Skeletal muscle tissue (tissue), 4 donors: ENCODE data around the gene DLK1. TPM values are rescaled to one million over a fixed set of nuclear protein-coding genes. Genes with fewer than 3 reads are reported as not detected.

ENCODE experiments used
- H3K27ac ChIP-seq: one replicate; pipeline ENCODE4 v1.7.0; 2013; ENCODE audit warnings: mild to moderate bottlenecking, low read depth, low read length, inconsistent platforms
- H3K27me3 ChIP-seq, 3 donors: one replicate each; pipeline ENCODE4 v1.7.0; 2013; ENCODE audit warnings: low read length in 3 of 3; ENCODE audit not compliant: control insufficient read depth in 3 of 3, insufficient read depth in 3 of 3
- H3K36me3 ChIP-seq, 3 donors: one replicate each; pipeline ENCODE4 v1.7.0; 2013; ENCODE audit warnings: low read length in 3 of 3; ENCODE audit not compliant: control insufficient read depth in 3 of 3, insufficient read depth in 3 of 3
- H3K4me1 ChIP-seq, 3 donors: one replicate each; pipeline ENCODE4 v1.7.0; 2013; ENCODE audit warnings: low read length in 3 of 3, mild to moderate bottlenecking in 3 of 3; ENCODE audit not compliant: control insufficient read depth in 3 of 3, insufficient read depth in 3 of 3
- H3K4me3 ChIP-seq, 3 donors: one replicate each; pipeline ENCODE4 v1.7.0; 2013; ENCODE audit warnings: low read length in 3 of 3
- H3K9ac ChIP-seq, 3 donors: one replicate each; pipeline ENCODE4 v1.7.0; 2013; ENCODE audit warnings: low read length in 3 of 3, mild to moderate bottlenecking in 3 of 3, moderate library complexity in 2 of 3, low read depth in 1 of 3
- H3K9me3 ChIP-seq, 3 donors: one replicate each; pipeline ENCODE4 v1.7.0; 2013; ENCODE audit warnings: low read length in 3 of 3; ENCODE audit not compliant: control insufficient read depth in 3 of 3
- total RNA-seq: library from RNA; depleted of rRNA; stranded (reverse); fragments of >200 nt; gene quantifications from one replicate; pipeline ENCODE4 v1.2.3, GENCODE V29; 2014
- donor health status: Osteomylitis.

DLK1 gene
- total RNA-seq, 1 donor from 2014 or later, result 283 TPM

GRCh38 chr14:100702590-100702989 lies 24.1 kb upstream of the DLK1 start:
- H3K36me3 ChIP-seq, result no peaks in the 10 kb centered on the region
- H3K9me3 ChIP-seq, result no peaks in the 10 kb centered on the region
- H3K4me1 ChIP-seq, result no peaks in the 10 kb centered on the region
- no peak overlapping the region for H3K4me3 ChIP-seq
- H3K9ac ChIP-seq, result no peak overlapping the region
- peaks cover 4 to 15% (median 8%) of the 10 kb centered on the region in 3 donors for H3K27me3 ChIP-seq
- H3K27ac ChIP-seq, result no peak overlapping the region

GRCh38 chr14:100703386-100704220 lies 23.1 kb upstream of the DLK1 start:
- H3K9ac ChIP-seq, result no peak overlapping the region
- H3K4me1 ChIP-seq, result peaks cover 0 to 3% (median 0%) of the 10 kb centered on the region in 3 donors
- H3K36me3 ChIP-seq, result no peaks in the 10 kb centered on the region
- H3K4me3 ChIP-seq, result no peak overlapping the region
- peaks cover 4 to 14% (median 13%) of the 10 kb centered on the region in 3 donors for H3K27me3 ChIP-seq
- H3K9me3 ChIP-seq, result no peaks in the 10 kb centered on the region
- H3K27ac ChIP-seq, result no peak overlapping the region

- Histone ChIP-seq H3K9me3 (no peaks in the 10 kb centered on the region), H3K9ac (no peak overlapping the region), H3K4me1 (peaks cover 8 to 17% (median 8%) of the 10 kb centered on the region in 3 donors), H3K27ac (no peak overlapping the region), H3K27me3 (peaks cover 4 to 18% (median 9%) of the 10 kb centered on the region in 3 donors), H3K4me3 (no peak overlapping the region), H3K36me3 (no peaks in the 10 kb centered on the region)
Measured at GRCh38 chr14:100706200-100706599, 20.5 kb upstream of the DLK1 start.

GRCh38 chr14:100706860-100707259 lies 19.8 kb upstream of the DLK1 start:
- Histone ChIP-seq H3K4me3 (no peak overlapping the region), H3K9me3 (no peaks in the 10 kb centered on the region), H3K36me3 (no peaks in the 10 kb centered on the region), H3K4me1 (peaks cover 13 to 23% (median 15%) of the 10 kb centered on the region in 3 donors), H3K27ac (no peak overlapping the region), H3K27me3 (peaks cover 4 to 23% (median 8%) of the 10 kb centered on the region in 3 donors), H3K9ac (no peak overlapping the region)

GRCh38 chr14:100708425-100709288 lies 18.0 kb upstream of the DLK1 start:
- H3K9ac ChIP-seq, result no peak overlapping the region
- H3K4me1 ChIP-seq, result peaks cover 13 to 26% (median 17%) of the 10 kb centered on the region in 3 donors
- H3K27ac ChIP-seq, result no peak overlapping the region
- H3K4me3 ChIP-seq, result peak overlapping the region in 1 of 3 donors; percentile 6
- no peaks in the 10 kb centered on the region for H3K9me3 ChIP-seq
- H3K36me3 ChIP-seq, result no peaks in the 10 kb centered on the region
- H3K27me3 ChIP-seq, result peaks cover 4 to 39% (median 10%) of the 10 kb centered on the region in 3 donors

GRCh38 chr14:100709289-100710284 lies 17.1 kb upstream of the DLK1 start:
- H3K9ac ChIP-seq, result no peak overlapping the region
- peaks cover 0 to 42% (median 6%) of the 10 kb centered on the region in 3 donors for H3K27me3 ChIP-seq
- H3K27ac ChIP-seq, result no peak overlapping the region

GRCh38 chr14:100710391-100710790 lies 16.3 kb upstream of the DLK1 start:
- no peaks in the 10 kb centered on the region for H3K36me3 ChIP-seq
- no peaks in the 10 kb centered on the region for H3K9me3 ChIP-seq
- H3K4me3 ChIP-seq, result no peak overlapping the region
- no peak overlapping the region for H3K27ac ChIP-seq
- peaks cover 0 to 38% (median 6%) of the 10 kb centered on the region in 3 donors for H3K27me3 ChIP-seq
- H3K9ac ChIP-seq, result peak overlapping the region in 1 of 3 donors; percentile 33
- peaks cover 13 to 27% (median 26%) of the 10 kb centered on the region in 3 donors for H3K4me1 ChIP-seq

More at GRCh38 chr14:100709289-100710284, 17.1 kb upstream of the DLK1 start:
- no peaks in the 10 kb centered on the region for H3K9me3 ChIP-seq
- no peak overlapping the region for H3K4me3 ChIP-seq
- H3K4me1 ChIP-seq, result peaks cover 13 to 26% (median 26%) of the 10 kb centered on the region in 3 donors
- H3K36me3 ChIP-seq, result no peaks in the 10 kb centered on the region

- Histone ChIP-seq H3K9me3 (no peaks in the 10 kb centered on the region), H3K36me3 (no peaks in the 10 kb centered on the region), H3K27ac (no peak overlapping the region), H3K27me3 (peaks cover 0 to 38% (median 6%) of the 10 kb centered on the region in 3 donors), H3K4me1 (peaks cover 13 to 27% (median 26%) of the 10 kb centered on the region in 3 donors), H3K4me3 (no peak overlapping the region), H3K9ac (peak overlapping the region in 1 of 3 donors; percentile 33)
Measured at GRCh38 chr14:100710826-100711462, 15.7 kb upstream of the DLK1 start.

GRCh38 chr14:100711493-100711892 lies 15.2 kb upstream of the DLK1 start:
- H3K9me3 ChIP-seq, result no peaks in the 10 kb centered on the region
- H3K9ac ChIP-seq, result no peak overlapping the region
- no peak overlapping the region for H3K27ac ChIP-seq
- peaks cover 13 to 27% (median 26%) of the 10 kb centered on the region in 3 donors for H3K4me1 ChIP-seq
- no peaks in the 10 kb centered on the region for H3K36me3 ChIP-seq
- H3K4me3 ChIP-seq, result no peak overlapping the region
- H3K27me3 ChIP-seq, result peaks cover 0 to 38% (median 6%) of the 10 kb centered on the region in 3 donors
